IPS-18a (cell line): Measurements from ENCODE around the gene RFK.

ENCODE experiments used
- H3K27ac ChIP-seq: one replicate; pipeline ENCODE4 v1.5.1; 2013; ENCODE audit warnings: low read length
- H3K27me3 ChIP-seq: one replicate; pipeline ENCODE4 v1.6.1; 2013; ENCODE audit warnings: mild to moderate bottlenecking, low read length; ENCODE audit not compliant: control insufficient read depth, insufficient read depth
- H3K36me3 ChIP-seq: one replicate; pipeline ENCODE4 v1.6.1; 2013; ENCODE audit warnings: low read depth, low read length; ENCODE audit not compliant: control insufficient read depth
- H3K4me1 ChIP-seq: one replicate; pipeline ENCODE4 v1.6.1; 2013; ENCODE audit warnings: low read depth, low read length; ENCODE audit not compliant: control insufficient read depth
- H3K4me3 ChIP-seq: one replicate; pipeline ENCODE4 v1.5.1; 2013; ENCODE audit warnings: low read length
- H3K9ac ChIP-seq: one replicate; pipeline ENCODE4 v1.6.1; 2013; ENCODE audit warnings: mild to moderate bottlenecking, low read length, moderate library complexity
- H3K9me3 ChIP-seq: one replicate; pipeline ENCODE4 v1.6.1; 2013; ENCODE audit warnings: low read depth, low read length; ENCODE audit not compliant: control insufficient read depth

Gene RFK

GRCh38 chr9:76349865-76350264 lies 44.4 kb downstream of the RFK start:
- Histone ChIP-seq H3K4me3 (no peak overlapping the region), H3K27ac (no peak overlapping the region), H3K4me1 (no peaks in the 10 kb centered on the region), H3K27me3 (no peaks in the 10 kb centered on the region), H3K9me3 (no peaks in the 10 kb centered on the region), H3K9ac (no peak overlapping the region), H3K36me3 (no peaks in the 10 kb centered on the region)

GRCh38 chr9:76342858-76343257 lies 51.4 kb downstream of the RFK start:
- no peak overlapping the region for H3K4me3 ChIP-seq
- H3K36me3 ChIP-seq = no peaks in the 10 kb centered on the region
- H3K27me3 ChIP-seq = no peaks in the 10 kb centered on the region
- H3K4me1 ChIP-seq = no peaks in the 10 kb centered on the region
- H3K9ac ChIP-seq = no peak overlapping the region
- H3K9me3 ChIP-seq = no peaks in the 10 kb centered on the region
- H3K27ac ChIP-seq = no peak overlapping the region

DNA sequence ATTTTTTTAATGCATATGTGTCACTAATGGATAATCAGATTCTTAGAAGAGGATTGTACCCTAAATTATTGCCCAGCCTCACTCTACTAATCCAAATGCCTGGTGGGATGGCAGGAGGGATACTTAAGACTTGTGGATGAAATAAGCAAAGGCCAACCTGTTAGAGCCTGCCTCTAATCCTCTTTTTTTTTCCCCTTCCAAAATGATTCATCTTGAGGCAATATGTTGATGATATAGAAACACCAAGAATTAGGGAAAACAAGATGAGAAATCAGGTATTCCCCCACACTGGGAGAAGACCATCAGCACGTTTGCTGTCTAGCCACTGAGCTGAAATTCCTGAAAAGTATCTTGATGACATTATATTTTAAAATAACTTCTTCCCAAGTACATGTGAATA lies 52.0 kb downstream of the RFK start:
- H3K27ac ChIP-seq = no peak overlapping the region
- H3K4me1 ChIP-seq = no peaks in the 10 kb centered on the region
- no peaks in the 10 kb centered on the region for H3K9me3 ChIP-seq
- H3K9ac ChIP-seq = no peak overlapping the region
- no peaks in the 10 kb centered on the region for H3K36me3 ChIP-seq
- no peaks in the 10 kb centered on the region for H3K27me3 ChIP-seq
- no peak overlapping the region for H3K4me3 ChIP-seq

- no peaks in the 10 kb centered on the region for H3K27me3 ChIP-seq
- no peaks in the 10 kb centered on the region for H3K36me3 ChIP-seq
- no peak overlapping the region for H3K9ac ChIP-seq
- H3K27ac ChIP-seq = no peak overlapping the region
- H3K4me3 ChIP-seq = no peak overlapping the region
- H3K9me3 ChIP-seq = no peaks in the 10 kb centered on the region
- H3K4me1 ChIP-seq = no peaks in the 10 kb centered on the region
Observed at GRCh38 chr9:76341616-76342015, 52.6 kb downstream of the RFK start.

GRCh38 chr9:76338418-76338817 lies 55.8 kb downstream of the RFK start:
- H3K27ac ChIP-seq = no peak overlapping the region
- H3K4me3 ChIP-seq = no peak overlapping the region
- H3K9ac ChIP-seq = no peak overlapping the region
- no peaks in the 10 kb centered on the region for H3K4me1 ChIP-seq
- H3K9me3 ChIP-seq = no peaks in the 10 kb centered on the region
- H3K36me3 ChIP-seq = no peaks in the 10 kb centered on the region
- H3K27me3 ChIP-seq = no peaks in the 10 kb centered on the region

DNA sequence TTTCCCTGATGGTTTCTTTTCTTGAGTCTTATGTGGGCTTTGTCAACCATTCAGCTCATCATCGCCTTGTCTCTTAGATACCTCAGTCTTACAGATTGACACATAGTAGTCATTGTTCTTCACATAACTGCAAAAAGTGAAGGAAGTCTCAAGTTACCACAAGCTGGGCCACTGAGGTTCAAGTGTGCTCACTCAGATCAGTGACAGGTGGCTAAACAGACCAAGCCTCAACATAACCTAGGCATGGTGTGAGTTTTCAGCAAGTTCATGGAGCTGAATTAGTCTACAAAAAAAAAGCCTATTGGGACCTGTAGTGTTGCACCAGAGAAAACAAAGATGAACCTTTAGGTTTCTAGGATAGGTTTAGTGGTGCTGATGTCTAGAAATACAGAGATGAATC lies 58.2 kb downstream of the RFK start:
- Histone ChIP-seq H3K27me3 (no peaks in the 10 kb centered on the region), H3K9me3 (no peaks in the 10 kb centered on the region), H3K27ac (no peak overlapping the region), H3K4me3 (no peak overlapping the region), H3K9ac (no peak overlapping the region), H3K4me1 (no peaks in the 10 kb centered on the region), H3K36me3 (no peaks in the 10 kb centered on the region)
